GM13977 (cell line): ENCODE data around the gene ZNF341.

Source experiments
- DNase-seq: peaks from one replicate; pipeline ENCODE4 v3.0.0; 2012; ENCODE audit warnings: low spot score
- CTCF ChIP-seq: IDR thresholded peaks from 2 replicates; pipeline ENCODE4 v1.5.1; 2012; ENCODE audit warnings: mild to moderate bottlenecking, control low read depth; ENCODE audit not compliant: insufficient read depth; ENCODE audit errors: extremely low read depth, missing control alignments
- in situ Hi-C: fragments of 300-500 bp; cut with MboI; formaldehyde crosslinking; loops from one replicate; pipeline ENCODE4 v1.12.0; 2022; ENCODE audit warnings: low sequenced_read_pairs, low pct_unique_long_range_greater_than_20kb, mixed read lengths, inconsistent platforms; ENCODE audit not compliant: unreplicated experiment

The ZNF341 gene

DNA sequence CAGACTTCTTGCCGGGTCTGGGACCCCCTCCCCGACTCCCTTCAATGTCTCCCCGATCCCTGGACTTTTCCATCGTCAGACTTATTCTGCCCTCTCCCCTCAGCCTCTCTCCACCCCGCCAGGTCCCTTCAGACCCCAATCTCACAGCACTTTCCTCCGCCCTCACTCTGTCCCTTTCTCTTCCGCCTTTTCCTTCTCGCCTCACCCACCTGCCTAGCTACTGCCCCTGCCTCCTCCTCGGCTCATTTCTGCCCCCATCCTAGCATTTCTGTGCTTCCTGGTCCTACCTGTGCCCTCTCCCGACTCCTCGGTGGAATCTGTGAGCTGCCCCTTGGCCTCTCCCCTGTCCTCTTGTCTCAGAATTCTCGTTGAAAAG lies 80.0 kb downstream of the ZNF341 start:
- no peak for TF ChIP-seq CTCF
- DNase-seq, result no peak
- in situ Hi-C loops, result no loop called here

DNA sequence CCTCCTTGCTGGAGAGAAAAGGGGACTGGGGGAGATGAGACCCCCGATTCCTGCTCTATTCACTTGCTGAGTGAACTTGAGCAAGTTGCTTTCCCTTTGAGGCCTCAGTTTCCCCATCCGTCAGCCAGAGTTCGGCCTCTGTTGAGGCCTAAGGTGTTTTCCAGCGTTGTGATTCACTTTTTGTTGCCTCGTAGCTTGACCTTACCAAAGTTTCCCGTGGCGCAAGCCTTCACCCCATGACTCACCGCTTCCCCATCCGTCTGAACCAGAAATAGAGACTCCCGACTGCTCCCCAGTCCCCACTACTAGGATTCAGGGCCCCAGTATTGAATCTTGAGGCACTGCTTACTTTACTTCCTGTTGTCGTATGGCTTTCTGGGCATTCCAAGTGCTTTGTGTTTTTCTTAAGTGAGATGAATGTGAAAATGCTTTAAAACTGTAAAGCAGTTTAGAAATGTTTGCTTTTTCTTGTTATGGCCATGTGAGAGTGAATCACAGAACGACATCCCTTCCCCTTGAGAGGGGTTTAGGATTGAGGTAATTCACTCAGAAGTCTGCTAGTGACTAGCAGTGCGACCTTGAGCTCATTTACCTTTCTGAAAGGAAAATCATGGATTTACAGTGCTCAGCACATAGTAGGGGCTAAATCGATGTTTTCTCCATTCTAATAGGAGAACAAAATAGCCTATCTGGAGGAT lies 80.5 kb downstream of the ZNF341 start:
- no peak for DNase-seq
- no peak for TF ChIP-seq CTCF
- in situ Hi-C loops, result no loop called here

DNA sequence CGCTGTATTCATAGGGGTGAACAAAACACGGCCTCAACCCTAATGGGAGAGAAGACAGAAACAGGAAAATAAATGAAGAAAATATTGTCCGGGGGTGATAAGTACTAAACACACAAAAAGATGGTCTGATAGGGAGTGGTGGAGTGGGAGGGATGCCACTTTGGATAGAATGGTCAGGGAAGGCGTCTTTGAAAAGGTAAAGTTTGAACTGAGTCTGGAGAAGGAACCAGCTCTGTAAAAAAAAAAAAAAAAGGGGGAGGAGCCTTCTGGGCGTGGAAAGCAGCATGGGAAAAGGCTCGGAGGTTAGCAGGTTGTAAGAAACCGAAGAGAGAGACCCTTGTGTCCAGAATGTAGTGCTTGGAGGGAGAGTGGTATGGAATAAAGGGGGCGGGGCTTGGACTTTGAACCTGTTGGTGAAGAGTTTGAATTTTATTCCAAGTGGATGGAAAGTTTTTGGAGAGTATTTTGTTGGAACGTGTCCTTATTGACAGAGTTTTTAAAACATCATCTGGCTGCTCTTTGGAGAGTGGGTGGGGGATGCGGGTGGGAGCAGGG lies 81.2 kb downstream of the ZNF341 start:
- TF ChIP-seq CTCF, result no peak
- DNase-seq, result no peak
- in situ Hi-C loops, result no loop called here

- TF ChIP-seq CTCF, result no peak
- in situ Hi-C loops, result no loop called here
- DNase-seq, result no peak
These were observed 82.5 kb downstream of the ZNF341 start for GRCh38 chr20:33814238-33814712.

DNA sequence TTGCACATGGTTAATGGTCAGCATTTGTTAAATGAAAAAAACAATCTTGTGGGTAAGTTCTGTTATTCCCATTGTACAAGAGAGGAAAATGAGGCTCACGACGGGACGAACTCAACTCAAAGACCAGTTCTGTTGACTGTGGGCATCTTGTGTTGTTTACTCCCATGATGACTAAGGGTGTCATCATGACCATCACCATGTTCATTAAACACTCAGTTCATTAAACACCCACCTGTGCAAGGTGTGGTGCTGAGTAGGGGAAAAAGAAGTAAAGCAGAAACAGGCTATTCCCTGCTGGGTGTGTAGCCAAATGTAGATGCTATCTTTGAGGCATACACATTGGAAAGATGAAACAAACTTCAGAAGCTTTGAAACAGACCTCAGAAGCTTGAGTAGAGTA lies 83.9 kb downstream of the ZNF341 start:
- in situ Hi-C loops, result no loop called here
- DNase-seq, result no peak
- TF ChIP-seq CTCF, result no peak

GRCh38 chr20:33816191-33816590 lies 84.4 kb downstream of the ZNF341 start:
- in situ Hi-C loops, result no loop called here

More at GRCh38 chr20:33816191-33816590, 84.4 kb downstream of the ZNF341 start:
- DNase-seq, result no peak
- no peak for TF ChIP-seq CTCF
